NCI-H446 treated with DMSO at 0.1 percent for 48 hours (cell line): ENCODE measurements around the gene ADAM23.

Source experiments
- DNase-seq: peaks from one replicate; lab custom pipeline; 2025; lab: John Stamatoyannopoulos, UW

Gene ADAM23

GRCh38 chr2:206442474-206442832 lies 879 bp upstream of the ADAM23 start:
- DNase-seq, result no peak

GRCh38 chr2:206443735-206444527 lies 599 bp downstream of the ADAM23 start:
- DNase-seq, result no peak

- DNase-seq, result no peak
Measured at GRCh38 chr2:206445948-206446347, 2.6 kb downstream of the ADAM23 start.

- DNase-seq, result no peak
Measured at GRCh38 chr2:206452242-206452641, 8.9 kb downstream of the ADAM23 start.

- DNase-seq, result no peak
Measured at GRCh38 chr2:206452750-206453149, 9.4 kb downstream of the ADAM23 start.

- no peak for DNase-seq
Measured at GRCh38 chr2:206456078-206456754, 12.9 kb downstream of the ADAM23 start.

GRCh38 chr2:206457188-206457634 lies 13.9 kb downstream of the ADAM23 start:
- no peak for DNase-seq

GRCh38 chr2:206462240-206462854 lies 19.0 kb downstream of the ADAM23 start:
- DNase-seq, result no peak

- no peak for DNase-seq
Measured at GRCh38 chr2:206463685-206464084, 20.4 kb downstream of the ADAM23 start.

GRCh38 chr2:206464597-206464996 lies 21.3 kb downstream of the ADAM23 start:
- no peak for DNase-seq

- no peak for DNase-seq
Measured at GRCh38 chr2:206471524-206472062, 28.3 kb downstream of the ADAM23 start.

GRCh38 chr2:206472094-206472493 lies 28.8 kb downstream of the ADAM23 start:
- no peak for DNase-seq

GRCh38 chr2:206474099-206474498 lies 30.8 kb downstream of the ADAM23 start:
- no peak for DNase-seq

GRCh38 chr2:206477296-206477695 lies 34.0 kb downstream of the ADAM23 start:
- peak; percentile 47 for DNase-seq

- DNase-seq, result no peak
Measured at GRCh38 chr2:206478340-206478739, 35.0 kb downstream of the ADAM23 start.

- no peak for DNase-seq
Measured at GRCh38 chr2:206480161-206480560, 36.8 kb downstream of the ADAM23 start.

- DNase-seq, result no peak
Measured at GRCh38 chr2:206480620-206481019, 37.3 kb downstream of the ADAM23 start.

- DNase-seq, result no peak
Measured at GRCh38 chr2:206481056-206481455, 37.7 kb downstream of the ADAM23 start.

GRCh38 chr2:206482123-206482522 lies 38.8 kb downstream of the ADAM23 start:
- DNase-seq, result no peak

- no peak for DNase-seq
Measured at GRCh38 chr2:206482633-206483032, 39.3 kb downstream of the ADAM23 start.

- DNase-seq, result no peak
Measured at GRCh38 chr2:206488053-206488452, 44.7 kb downstream of the ADAM23 start.

GRCh38 chr2:206488623-206489022 lies 45.3 kb downstream of the ADAM23 start:
- no peak for DNase-seq

- no peak for DNase-seq
Measured at GRCh38 chr2:206494061-206494460, 50.7 kb downstream of the ADAM23 start.
